Stomach (tissue), 4 donors: ENCODE data around the gene PDE4B.

Experiments used
- POLR2AphosphoS5 ChIP-seq, 3 donors: sonication (generic); formaldehyde crosslinking; IDR thresholded peaks; one replicate each; pipeline ENCODE4 v1.6.1; 2016; ENCODE audit warnings: antibody characterized with exemption in 3 of 3
- TF ChIP-seq, protein P1 (sequence below), 7 experiments: fragments of 450-650 bp in 4 of 7; fragments of 200-600 bp in 3 of 7; sonication (generic) in 3 of 7; IDR thresholded peaks; one replicate each; pipeline ENCODE4 v1.5.1; 2016 to 2019; ENCODE audit warnings: antibody characterized with exemption in 7 of 7, control low read depth in 2 of 7, mild to moderate bottlenecking in 1 of 7

GRCh38 chr1:65820983-65821382 lies 28.3 kb downstream of the PDE4B start:
- TF ChIP-seq, protein P1, sequence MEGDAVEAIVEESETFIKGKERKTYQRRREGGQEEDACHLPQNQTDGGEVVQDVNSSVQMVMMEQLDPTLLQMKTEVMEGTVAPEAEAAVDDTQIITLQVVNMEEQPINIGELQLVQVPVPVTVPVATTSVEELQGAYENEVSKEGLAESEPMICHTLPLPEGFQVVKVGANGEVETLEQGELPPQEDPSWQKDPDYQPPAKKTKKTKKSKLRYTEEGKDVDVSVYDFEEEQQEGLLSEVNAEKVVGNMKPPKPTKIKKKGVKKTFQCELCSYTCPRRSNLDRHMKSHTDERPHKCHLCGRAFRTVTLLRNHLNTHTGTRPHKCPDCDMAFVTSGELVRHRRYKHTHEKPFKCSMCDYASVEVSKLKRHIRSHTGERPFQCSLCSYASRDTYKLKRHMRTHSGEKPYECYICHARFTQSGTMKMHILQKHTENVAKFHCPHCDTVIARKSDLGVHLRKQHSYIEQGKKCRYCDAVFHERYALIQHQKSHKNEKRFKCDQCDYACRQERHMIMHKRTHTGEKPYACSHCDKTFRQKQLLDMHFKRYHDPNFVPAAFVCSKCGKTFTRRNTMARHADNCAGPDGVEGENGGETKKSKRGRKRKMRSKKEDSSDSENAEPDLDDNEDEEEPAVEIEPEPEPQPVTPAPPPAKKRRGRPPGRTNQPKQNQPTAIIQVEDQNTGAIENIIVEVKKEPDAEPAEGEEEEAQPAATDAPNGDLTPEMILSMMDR (IDR thresholded peaks at IDR 0.05): no peak
- TF ChIP-seq POLR2AphosphoS5 (IDR thresholded peaks at IDR 0.05): no peak
